H9 (cell line): ENCODE data around the gene DYNC1H1. TPM values are rescaled to one million over a fixed set of nuclear protein-coding genes. Genes with fewer than 3 reads are reported as not detected.

Experiments used
- DNase-seq: peaks from one replicate; pipeline ENCODE4 v3.0.0-alpha.2; 2017
- H2AFZ ChIP-seq: one replicate; pipeline ENCODE4 v1.6.1; 2013; ENCODE audit warnings: mild to moderate bottlenecking, low read length, control low read depth, moderate library complexity
- H2AK5ac ChIP-seq: 2 replicates; pipeline ENCODE4 v1.6.1; 2013; ENCODE audit warnings: low read length, control low read depth, mixed read lengths; ENCODE audit not compliant: insufficient read length
- H2BK120ac ChIP-seq: one replicate; pipeline ENCODE4 v1.6.1; 2013; ENCODE audit warnings: low read depth, mild to moderate bottlenecking, low read length, control low read depth, inconsistent platforms; ENCODE audit not compliant: poor library complexity, severe bottlenecking
- H2BK12ac ChIP-seq: 2 replicates; pipeline ENCODE4 v1.6.1; 2013; ENCODE audit warnings: low read length, control low read depth, mixed read lengths, low read depth; ENCODE audit not compliant: insufficient read length
- H2BK15ac ChIP-seq: 2 replicates; pipeline ENCODE4 v1.6.1; 2013; ENCODE audit warnings: low read depth, low read length, control low read depth
- H2BK20ac ChIP-seq: one replicate; pipeline ENCODE4 v1.6.1; 2013; ENCODE audit warnings: low read depth, mild to moderate bottlenecking, low read length, control low read depth, inconsistent platforms; ENCODE audit not compliant: poor library complexity, severe bottlenecking
- H2BK5ac ChIP-seq: 2 replicates; pipeline ENCODE4 v1.6.1; 2013; ENCODE audit warnings: low read length, control low read depth, mixed read lengths; ENCODE audit not compliant: insufficient read length
- H3K14ac ChIP-seq: 2 replicates; pipeline ENCODE4 v1.6.1; 2013; ENCODE audit warnings: low read length, control low read depth; ENCODE audit not compliant: insufficient read depth
- H3K18ac ChIP-seq: 2 replicates; pipeline ENCODE4 v1.6.1; 2013; ENCODE audit warnings: low read depth, mild to moderate bottlenecking, mixed read lengths, low read length, control low read depth; ENCODE audit not compliant: insufficient read length
- H3K23ac ChIP-seq: 2 replicates; pipeline ENCODE4 v1.6.1; 2013; ENCODE audit warnings: low read length, control low read depth, mixed read lengths, low read depth; ENCODE audit not compliant: insufficient read length
- H3K23me2 ChIP-seq: 2 replicates; pipeline ENCODE4 v1.6.1; 2013; ENCODE audit warnings: low read depth, mild to moderate bottlenecking, mixed read lengths, low read length, control low read depth; ENCODE audit not compliant: insufficient read length, poor library complexity, severe bottlenecking
- H3K27ac ChIP-seq: 2 replicates; pipeline ENCODE4 v1.5.1; 2013; ENCODE audit warnings: low read length, control low read depth, mixed read lengths, low read depth; ENCODE audit not compliant: insufficient read length
- H3K27me3 ChIP-seq: 2 replicates; pipeline ENCODE4 v1.6.1; 2013; ENCODE audit warnings: low read length, control low read depth, inconsistent platforms; ENCODE audit not compliant: insufficient read depth
- H3K4ac ChIP-seq: 2 replicates; pipeline ENCODE4 v1.6.1; 2013; ENCODE audit warnings: low read depth, mild to moderate bottlenecking, control low read depth, inconsistent platforms, low read length, moderate library complexity
- H3K4me1 ChIP-seq: 2 replicates; pipeline ENCODE4 v1.6.1; 2013; ENCODE audit warnings: low read length, control low read depth, inconsistent platforms; ENCODE audit not compliant: insufficient read depth
- H3K4me2 ChIP-seq: 2 replicates; pipeline ENCODE4 v1.6.1; 2013; ENCODE audit warnings: low read length, control low read depth, mixed read lengths; ENCODE audit not compliant: insufficient read length, insufficient read depth
- H3K56ac ChIP-seq: 2 replicates; pipeline ENCODE4 v1.6.1; 2013; ENCODE audit warnings: low read depth, mild to moderate bottlenecking, mixed read lengths, low read length, control low read depth; ENCODE audit not compliant: insufficient read length
- H3K79me1 ChIP-seq: 2 replicates; pipeline ENCODE4 v1.6.1; 2013; ENCODE audit warnings: low read depth, mild to moderate bottlenecking, moderate library complexity, low read length, control low read depth, inconsistent platforms; ENCODE audit not compliant: insufficient read depth, poor library complexity, severe bottlenecking
- H3K79me2 ChIP-seq: 2 replicates; pipeline ENCODE4 v1.6.1; 2013; ENCODE audit warnings: low read length, control low read depth, inconsistent platforms; ENCODE audit not compliant: insufficient read depth
- H3K9ac ChIP-seq: 2 replicates; pipeline ENCODE4 v1.6.1; 2013; ENCODE audit warnings: low read length, control low read depth, mixed read lengths; ENCODE audit not compliant: insufficient read length; ENCODE audit errors: extremely low read depth
- H3K9me3 ChIP-seq: one replicate; pipeline ENCODE4 v1.6.1; 2013; ENCODE audit warnings: low read depth, low read length, inconsistent platforms; ENCODE audit not compliant: control insufficient read depth
- H3T11ph ChIP-seq: one replicate; pipeline ENCODE4 v1.6.1; 2013; ENCODE audit warnings: mild to moderate bottlenecking, low read length, control low read depth, inconsistent platforms
- H4K20me1 ChIP-seq: one replicate; pipeline ENCODE4 v1.6.1; 2013; ENCODE audit not compliant: control insufficient read depth, insufficient read length, insufficient read depth
- H4K5ac ChIP-seq: 2 replicates; pipeline ENCODE4 v1.6.1; 2013; ENCODE audit warnings: low read depth, mild to moderate bottlenecking, mixed read lengths, low read length, control low read depth; ENCODE audit not compliant: insufficient read length
- H4K8ac ChIP-seq: replicated peaks from 2 replicates; pipeline ENCODE4 v1.6.1; 2013; ENCODE audit warnings: low read length, control low read depth, mixed read lengths, low read depth; ENCODE audit not compliant: insufficient read length
- H4K91ac ChIP-seq: 2 replicates; pipeline ENCODE4 v1.6.1; 2013; ENCODE audit warnings: low read depth, mild to moderate bottlenecking, moderate library complexity, mixed read lengths, low read length, control low read depth; ENCODE audit not compliant: insufficient read length
- H3K27ac Mint-ChIP-seq, 3 experiments: 2 replicates in 2 of 3; 3 replicates in 1 of 3; pipeline ENCODE4 v1.8.0; 2020 to 2021; ENCODE audit warnings: mixed read lengths in 3 of 3, mild to moderate bottlenecking in 1 of 3, moderate library complexity in 1 of 3
- H3K27me3 Mint-ChIP-seq: 2 replicates; pipeline ENCODE4 v1.8.0; 2021; ENCODE audit warnings: low read depth, mild to moderate bottlenecking, moderate library complexity, mixed read lengths
- H3K36me3 Mint-ChIP-seq, 3 experiments: 2 replicates in 2 of 3; 3 replicates in 1 of 3; pipeline ENCODE4 v1.8.0; 2020 to 2021; ENCODE audit warnings: low read depth in 3 of 3, mixed read lengths in 3 of 3; ENCODE audit not compliant: insufficient read depth in 1 of 3
- H3K4me1 Mint-ChIP-seq, 2 experiments: 2 replicates each; pipeline ENCODE4 v1.8.0; 2020; ENCODE audit warnings: mixed read lengths in 2 of 2
- H3K4me3 Mint-ChIP-seq, 2 experiments: 2 replicates in 1 of 2; 3 replicates in 1 of 2; pipeline ENCODE4 v1.8.0; 2020 to 2021; ENCODE audit warnings: mild to moderate bottlenecking in 2 of 2, mixed read lengths in 2 of 2, moderate library complexity in 1 of 2
- H3K9me3 Mint-ChIP-seq, 2 experiments: 2 replicates in 1 of 2; 3 replicates in 1 of 2; pipeline ENCODE4 v1.8.0; 2020; ENCODE audit warnings: mild to moderate bottlenecking in 2 of 2, mixed read lengths in 2 of 2, moderate library complexity in 1 of 2
- CTCF ChIP-seq: fragments of 200-600 bp; sonication (generic); conservative IDR thresholded peaks from 3 replicates; pipeline ENCODE4 v1.8.0; 2021; ENCODE audit warnings: antibody characterized with exemption, mild to moderate bottlenecking
- WGBS: extraction: QIAGEN DNeasy Blood & Tissue Kit; methylation state at CpG from one replicate; pipeline ENCODE4 v1.1.7; 2013; ENCODE audit warnings: missing lambda C conversion rate, low lambda C conversion rate, mixed read lengths; ENCODE audit not compliant: insufficient read length; ENCODE audit errors: extremely low coverage; 5-methylcytosine and 5-hydroxymethylcytosine counted together
- total RNA-seq: library from RNA; stranded (reverse); gene quantifications from 2 replicates; pipeline ENCODE4 v1.2.1, GENCODE V29; 2021

Gene DYNC1H1
- total RNA-seq, 1 experiment from 2014 or later, result 359 TPM

- Histone ChIP-seq H3K79me1 (no peaks in the 10 kb centered on the region), H3K23ac (no peak overlapping the region), H3K9ac (no peak overlapping the region), H3K56ac (no peak overlapping the region), H3K9me3 (no peaks in the 10 kb centered on the region), H4K8ac (no peak overlapping the region), H3K4ac (no peak overlapping the region), H3K4me2 (no peak overlapping the region), H2BK20ac (no peak overlapping the region), H3K4me1 (no peaks in the 10 kb centered on the region), H2AK5ac (no peak overlapping the region), H3K14ac (no peak overlapping the region), H2BK120ac (no peak overlapping the region), H3K18ac (no peak overlapping the region), H3K27me3 (no peaks in the 10 kb centered on the region), H3T11ph (no peak overlapping the region), H4K5ac (no peak overlapping the region), H2BK15ac (no peak overlapping the region), H4K91ac (no peak overlapping the region), H2BK12ac (no peak overlapping the region), H2AFZ (no peak overlapping the region), H3K79me2 (no peaks in the 10 kb centered on the region), H3K23me2 (no peaks in the 10 kb centered on the region), H2BK5ac (no peak overlapping the region), H3K27ac (no peak overlapping the region), H4K20me1 (no peaks in the 10 kb centered on the region)
- Mint-ChIP-seq H3K36me3 (peaks cover 70 to 91% (median 90%) of the 10 kb centered on the region in 3 experiments), H3K9me3 (no peaks in the 10 kb centered on the region; a peak in 1 of 5 replicates), H3K27me3 (no peaks in the 10 kb centered on the region), H3K4me1 (no peaks in the 10 kb centered on the region), H3K4me3 (no peak overlapping the region), H3K27ac (peak overlapping the region in 1 of 3 experiments; percentile 19; a peak in 1 of 7 replicates)
- WGBS, result no CpG with 5 or more reads among the region's 16 CpGs
- no peak for TF ChIP-seq CTCF
- DNase-seq, result no peak
These were observed 74.8 kb downstream of the DYNC1H1 start for GRCh38 chr14:102039157-102039556.
